Skin of body (tissue), 2 donors: Measurements from ENCODE around the gene MGAT4B. TPM values are rescaled to one million over a fixed set of nuclear protein-coding genes. Genes with fewer than 3 reads are reported as not detected.

Experiments
- DNase-seq: peaks from one replicate; lab custom pipeline; 2025; lab: John Stamatoyannopoulos, UW
- total RNA-seq: library from RNA; depleted of rRNA; stranded (reverse); fragments of >200 nt; gene quantifications from one replicate; pipeline ENCODE4 v1.2.3, GENCODE V29; 2014

MGAT4B gene
- total RNA-seq, 1 donor from 2014 or later = 44.9 TPM

DNA sequence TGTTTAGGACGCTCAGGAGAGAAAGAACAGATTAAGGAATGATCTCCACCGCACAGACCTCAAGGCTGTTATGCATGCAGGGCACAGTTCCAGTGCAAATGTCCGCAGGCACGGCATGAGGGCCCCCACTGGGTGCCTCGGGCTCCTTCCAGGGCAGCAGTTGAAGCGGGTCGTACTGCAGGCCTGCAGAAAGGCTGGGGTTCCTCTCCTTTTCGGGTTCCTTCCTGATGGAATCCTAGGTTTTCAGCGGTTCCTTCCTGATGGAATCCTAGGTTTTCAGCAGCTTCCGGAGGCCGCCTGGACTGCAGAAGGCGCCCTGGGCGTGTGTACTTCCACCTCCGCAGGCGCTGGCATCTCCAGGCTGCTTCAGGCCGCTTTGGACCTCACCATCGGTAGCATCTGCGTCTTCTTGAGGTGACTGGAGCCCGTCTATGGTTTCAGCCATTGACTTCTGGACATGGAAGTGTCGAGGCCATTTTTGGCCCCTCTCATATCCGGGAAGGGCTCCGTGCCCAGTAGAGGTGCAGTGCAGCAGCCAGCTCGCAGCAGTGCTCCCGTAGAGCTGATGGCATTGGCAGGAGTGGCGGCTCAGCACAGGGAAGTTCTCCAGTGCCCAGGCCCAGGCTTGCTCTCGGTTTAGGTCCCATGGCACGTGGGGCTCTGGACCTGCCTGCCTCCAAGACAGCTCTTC is 5.6 kb upstream of the MGAT4B start:
- DNase-seq = no peak

DNA sequence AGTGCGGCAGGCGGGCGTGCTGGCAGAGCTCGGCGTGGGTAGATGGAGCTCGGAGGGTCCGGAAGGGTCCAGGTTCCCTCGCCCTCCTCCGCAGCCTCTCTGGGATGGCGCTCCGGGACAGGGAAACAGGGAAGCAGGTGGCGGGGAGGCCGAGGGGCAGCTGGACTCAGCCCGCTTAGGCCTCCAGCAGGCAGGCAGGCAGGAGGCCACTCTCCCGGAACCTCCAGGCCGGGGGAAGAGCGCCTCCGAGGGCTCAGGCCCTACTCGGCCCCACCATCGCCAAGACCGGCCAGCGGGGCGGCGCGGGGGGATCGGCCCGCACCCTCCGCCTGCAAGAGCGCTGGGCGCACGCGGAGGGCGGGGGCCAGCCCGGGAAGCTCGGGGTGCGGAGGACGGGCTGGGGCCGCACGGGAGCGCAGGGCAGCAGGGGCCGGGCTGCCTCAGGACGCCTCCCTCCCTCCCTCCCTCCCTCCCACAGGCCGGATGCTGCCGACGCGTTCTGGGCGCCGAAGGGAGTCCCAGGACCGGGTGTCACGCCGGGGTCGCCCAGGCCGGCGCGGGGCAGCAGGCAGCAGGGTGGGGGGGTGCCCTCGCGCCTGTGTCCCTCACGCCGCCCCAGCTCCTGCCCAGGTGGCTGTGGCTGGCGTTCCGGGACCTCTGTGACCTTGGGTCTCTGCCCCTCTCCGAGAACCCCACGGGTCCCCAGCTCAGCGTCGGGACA is 977 bp downstream of the MGAT4B start:
- DNase-seq = no peak

DNA sequence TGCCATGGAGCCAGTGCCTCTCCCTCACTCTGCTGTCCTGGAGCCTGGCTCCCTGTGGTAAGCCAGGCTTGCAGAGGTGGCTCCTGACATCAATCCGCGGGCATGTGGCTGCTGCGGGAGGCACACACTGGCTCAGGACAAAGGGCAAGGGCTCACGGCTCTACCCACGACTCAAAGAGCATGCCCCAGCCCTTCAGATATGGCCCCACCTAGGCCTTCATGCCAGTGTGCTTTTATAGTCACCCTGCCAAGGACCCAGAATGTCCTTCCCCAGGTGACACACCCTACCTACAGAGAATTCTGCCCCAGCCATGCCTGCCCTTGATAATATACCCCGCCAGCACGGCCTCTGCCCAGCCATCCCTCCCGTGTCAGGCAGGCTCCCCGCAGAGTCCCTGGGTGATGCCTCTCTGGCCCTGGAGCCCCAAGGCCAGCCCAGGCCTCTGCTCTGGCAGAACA is 1.6 kb downstream of the MGAT4B start:
- no peak for DNase-seq

DNA sequence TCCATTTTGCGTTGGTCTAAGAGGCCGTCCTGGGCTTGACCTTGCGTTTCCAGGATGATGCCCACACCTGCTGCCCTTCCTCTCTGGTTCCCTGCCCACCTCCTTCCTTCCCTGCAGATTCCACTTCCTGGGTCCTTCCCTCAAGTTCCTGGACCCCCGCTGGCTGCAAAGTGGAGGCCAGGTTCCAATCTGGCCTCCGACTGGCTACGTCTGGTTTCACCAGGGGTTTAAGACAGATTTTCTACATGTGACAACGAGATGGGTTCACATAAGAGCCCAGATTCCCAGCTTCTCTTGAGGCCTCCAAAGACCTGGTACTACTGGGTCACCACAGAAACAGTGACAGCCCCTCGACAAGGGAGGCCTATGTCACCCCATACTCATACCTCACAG is 2.1 kb downstream of the MGAT4B start:
- DNase-seq = no peak

DNA sequence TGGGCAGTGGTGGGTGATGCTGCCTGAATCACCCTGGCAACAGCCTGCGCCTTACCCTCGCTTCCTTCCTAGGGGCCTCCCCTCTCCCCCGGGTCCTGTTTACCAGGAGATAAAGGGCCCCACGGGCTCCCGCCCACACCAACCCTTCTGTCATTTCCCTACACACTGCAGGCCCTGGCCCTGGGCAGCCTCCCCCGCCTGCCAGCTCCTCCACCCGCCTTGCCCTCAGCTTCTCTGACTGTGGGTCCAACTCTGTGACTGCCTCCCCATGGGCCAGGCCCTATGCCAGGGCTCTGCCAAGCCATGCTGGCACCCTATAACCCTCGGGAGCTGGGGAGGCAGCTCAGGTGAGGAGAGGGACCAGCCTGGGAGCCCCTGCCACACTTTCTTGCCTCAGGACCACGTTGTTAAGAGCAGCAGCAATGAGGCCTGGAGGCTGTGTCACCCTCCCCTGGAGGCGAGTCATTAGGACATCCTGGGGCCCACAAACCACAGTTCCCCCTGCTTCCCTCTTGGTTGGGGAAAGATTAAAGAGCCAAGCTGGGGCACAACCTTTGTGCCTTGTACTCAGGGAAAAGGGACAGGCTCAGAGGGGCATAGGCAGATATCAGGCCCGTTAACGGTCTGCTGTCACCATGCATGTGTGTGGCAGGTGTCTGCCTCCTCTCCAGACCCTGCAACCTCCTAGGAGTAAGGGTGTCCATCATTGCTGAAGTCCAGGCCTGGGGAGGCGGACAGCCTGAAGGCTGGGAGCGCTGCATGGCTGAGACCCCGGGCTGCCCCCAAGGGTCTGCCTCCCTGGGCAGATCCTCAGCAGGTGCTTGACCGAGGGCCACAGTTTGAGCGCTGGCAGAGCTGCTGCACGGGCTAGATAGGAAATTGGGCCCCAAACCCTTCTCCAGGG is 2.8 kb downstream of the MGAT4B start:
- no peak for DNase-seq

DNA sequence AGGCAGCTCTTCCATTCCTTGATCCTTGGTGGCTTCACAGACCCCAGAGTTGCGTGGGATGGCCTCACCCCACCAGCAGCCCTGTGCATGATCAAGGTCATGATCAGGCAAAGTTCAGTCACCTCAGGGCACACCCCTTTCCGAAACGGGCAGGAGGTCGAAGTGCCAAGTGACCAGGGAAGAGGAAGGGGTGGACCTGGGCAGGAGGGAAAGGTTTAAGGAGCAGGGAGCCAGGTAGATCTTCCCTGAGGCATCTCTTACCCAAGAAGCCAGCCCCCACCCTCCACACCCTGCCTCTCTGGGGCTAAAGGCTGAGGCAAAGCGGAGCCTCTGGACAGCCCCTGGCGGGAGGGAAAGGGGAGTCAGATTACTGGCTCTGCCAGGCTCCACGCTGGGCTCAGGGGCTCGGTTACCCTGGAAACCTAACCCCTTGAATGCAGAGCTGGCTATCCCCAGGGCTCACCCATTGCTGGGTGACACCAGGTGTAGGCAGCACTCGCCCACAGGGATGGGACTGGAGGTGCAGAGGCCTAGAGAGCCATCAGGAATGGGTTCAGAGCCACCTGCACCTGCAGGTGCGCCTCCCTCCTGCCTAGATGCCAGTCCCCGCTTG is 3.6 kb downstream of the MGAT4B start:
- DNase-seq = no peak

DNA sequence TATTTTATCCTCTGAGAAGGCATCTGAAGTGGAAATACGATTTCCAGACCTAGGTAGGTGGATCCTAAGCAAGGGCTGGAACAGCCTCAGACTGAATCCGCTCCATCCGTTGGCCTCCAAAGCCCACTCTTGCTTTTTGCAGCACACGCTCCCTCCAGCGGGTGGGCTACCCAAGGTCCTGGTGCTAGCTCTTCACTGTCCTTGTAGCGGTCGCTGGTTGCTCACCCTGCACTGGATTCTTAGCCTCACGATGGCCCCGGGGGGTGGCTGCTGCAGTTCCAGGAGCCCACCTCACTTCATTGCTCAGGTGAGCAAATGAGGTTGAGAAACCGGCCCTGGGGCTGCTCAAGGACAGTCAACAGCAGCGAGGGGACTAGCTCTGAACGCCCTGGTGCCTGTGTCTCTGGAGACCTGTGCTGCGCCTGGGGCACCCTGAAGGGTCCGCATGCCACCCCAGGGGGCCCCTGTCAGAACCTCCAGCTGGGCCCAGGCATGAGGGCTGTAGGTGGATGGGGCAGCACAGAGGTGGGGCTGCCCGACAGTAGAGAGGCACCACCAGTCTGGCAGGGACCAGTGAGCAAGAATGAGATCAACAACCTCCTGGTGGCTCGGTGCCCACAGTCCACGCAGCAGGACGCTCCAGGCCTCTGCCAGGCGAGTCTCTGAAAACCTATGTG is 4.3 kb downstream of the MGAT4B start:
- no peak for DNase-seq

DNA sequence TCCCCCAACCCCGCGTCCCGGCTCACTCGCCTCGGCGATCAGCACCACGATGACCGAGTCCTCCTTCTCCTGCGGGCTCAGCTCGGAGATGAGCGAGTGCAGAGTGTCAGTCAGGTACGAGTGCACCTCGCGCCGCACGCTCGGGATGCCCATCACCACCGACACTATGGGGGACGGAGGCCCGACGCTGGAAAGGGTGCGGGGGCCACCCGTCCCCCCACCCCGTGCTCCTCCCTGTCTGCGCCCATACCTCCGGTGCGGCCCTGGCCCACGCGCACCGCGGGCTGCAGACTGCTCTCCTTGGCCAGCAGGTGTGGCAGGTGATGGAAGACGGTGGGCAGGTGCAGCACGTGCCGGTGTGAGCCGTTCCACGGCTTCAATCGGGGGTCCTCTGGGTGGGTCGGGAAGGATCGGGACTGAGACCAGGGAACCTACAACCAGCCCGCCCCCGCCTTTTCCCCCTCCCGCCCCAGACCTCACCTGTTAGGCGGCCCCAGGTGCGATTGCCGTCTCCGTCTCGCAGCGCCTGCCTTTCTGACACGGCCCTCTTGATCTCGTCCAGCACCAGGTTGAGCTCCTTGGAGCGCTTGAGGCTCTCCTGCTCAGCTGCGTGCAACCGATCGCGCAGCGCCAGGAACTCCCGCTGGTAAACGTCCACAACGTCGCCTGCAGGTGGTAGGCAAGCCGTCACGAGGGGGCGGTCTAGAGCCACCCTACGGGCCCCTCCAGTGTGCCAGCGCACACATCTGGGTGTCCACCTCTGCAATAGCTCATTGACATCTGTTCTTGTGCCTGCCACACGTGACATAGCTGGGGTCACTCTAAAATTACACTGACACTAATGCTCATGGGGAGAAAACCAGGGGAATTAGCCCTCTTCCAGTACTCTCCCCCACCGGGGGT is 5.1 kb downstream of the MGAT4B start:
- no peak for DNase-seq

DNA sequence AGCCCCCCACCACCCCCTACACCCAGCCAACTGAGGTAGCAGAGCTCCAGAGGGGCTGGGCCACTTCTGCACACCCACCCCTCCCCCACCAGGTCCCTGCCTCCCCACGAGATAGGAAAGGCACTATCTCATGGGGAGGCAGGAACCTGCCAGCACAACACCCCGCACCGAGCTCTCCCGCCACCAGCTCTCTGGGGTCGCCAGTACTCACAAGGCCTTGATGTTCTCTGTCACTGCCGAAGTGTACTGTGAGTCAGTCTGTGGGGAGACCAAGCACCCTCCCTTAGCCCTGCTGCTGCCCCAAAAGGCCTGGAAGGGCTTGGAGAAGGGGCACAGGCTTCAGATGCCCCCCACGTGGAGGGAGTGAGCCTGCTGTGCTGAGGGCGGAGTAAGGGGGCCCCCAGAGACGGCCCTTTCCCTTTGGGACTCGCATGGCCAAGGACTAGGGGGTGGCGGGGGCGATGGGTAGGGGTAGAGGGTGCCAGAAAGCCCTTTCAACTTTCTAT is 5.9 kb downstream of the MGAT4B start:
- DNase-seq = no peak

DNA sequence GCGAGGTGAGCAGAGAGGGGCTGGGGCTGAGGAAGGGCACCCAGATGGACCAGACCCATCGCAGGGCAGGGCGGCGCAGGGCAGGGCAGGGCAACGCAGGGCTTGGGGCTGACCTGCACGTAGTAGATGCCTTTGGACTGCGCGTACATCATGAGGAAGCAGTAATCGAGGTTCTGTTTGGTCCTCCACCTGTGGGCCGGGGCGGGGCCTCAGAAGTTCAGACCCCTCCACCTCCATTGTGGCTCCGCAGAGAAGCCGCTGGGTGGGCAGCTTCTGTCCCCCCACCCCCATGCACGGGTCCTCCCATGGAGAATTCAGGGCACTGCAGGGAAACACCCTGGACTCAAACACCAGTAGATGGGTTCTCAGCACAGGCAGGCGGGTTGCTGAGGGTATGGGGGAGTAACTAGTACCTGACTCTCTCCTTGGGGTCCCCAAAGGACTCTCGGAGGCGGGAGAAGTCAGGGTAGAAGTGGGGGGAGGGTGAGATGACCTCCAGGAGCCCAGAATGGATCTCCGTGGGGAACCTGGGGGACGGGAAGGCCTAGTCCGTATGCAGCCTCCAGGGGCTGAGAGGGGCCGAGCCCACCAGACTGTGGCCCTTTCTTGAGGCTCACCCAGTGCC is 6.5 kb downstream of the MGAT4B start:
- DNase-seq = no peak

DNA sequence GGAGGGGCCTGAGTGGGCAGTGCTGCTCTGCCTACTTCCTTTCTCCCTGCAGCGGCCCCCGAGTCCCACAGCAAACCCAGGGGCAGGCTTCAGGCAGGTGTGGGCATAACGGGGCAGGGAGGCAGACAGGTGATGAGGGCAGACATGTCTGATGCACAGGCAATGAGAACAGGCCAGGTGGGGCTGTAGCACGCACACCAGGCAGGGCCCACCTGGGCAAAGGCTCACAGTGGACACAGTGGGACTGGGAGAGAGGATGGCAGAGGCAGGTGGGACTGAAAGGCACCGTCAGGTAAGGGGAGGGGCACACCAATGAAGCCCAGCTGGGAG is 7.1 kb downstream of the MGAT4B start:
- DNase-seq = no peak

DNA sequence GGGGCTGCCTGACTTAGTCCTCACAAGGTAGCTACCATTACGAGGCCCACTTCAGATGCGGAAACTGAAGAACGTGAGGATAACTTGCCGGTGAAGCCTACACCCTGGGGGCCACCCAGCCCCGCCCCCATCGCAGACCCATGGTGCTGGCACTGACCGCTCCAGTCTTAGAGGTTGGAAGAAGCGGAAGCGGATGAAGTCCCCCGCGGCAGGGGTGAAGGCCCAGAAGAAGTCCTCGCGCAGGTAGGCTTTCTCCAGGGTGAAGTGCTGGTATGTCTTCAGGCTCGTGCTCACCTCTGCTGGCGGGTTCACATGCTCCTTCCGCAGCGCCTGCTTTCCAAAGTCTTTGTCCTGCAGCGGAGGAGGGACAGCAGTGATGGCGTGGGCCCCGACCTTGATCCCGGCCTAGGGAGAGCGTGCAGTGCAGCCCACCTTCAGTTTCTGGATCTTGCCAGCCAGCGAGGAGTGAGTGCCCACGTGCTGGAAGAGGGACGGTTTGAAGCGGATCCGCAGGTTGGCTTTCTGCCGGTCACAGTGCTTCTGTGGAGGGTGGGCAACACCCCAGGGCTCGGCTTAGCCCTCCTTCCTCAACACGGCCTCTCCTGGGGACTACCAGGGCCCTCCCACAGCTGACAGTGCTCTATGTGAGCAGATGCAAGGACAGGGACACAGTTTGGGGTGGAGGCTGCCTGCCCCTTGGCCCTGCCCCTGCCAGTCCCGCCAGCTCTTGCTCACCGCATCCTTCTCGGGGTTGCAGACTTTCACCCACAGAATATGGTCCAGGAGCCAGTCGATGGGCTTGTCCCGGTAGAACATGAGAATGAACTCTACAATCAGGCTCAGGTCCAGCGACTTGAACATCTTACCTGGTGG is 7.7 kb downstream of the MGAT4B start:
- DNase-seq = no peak

DNA sequence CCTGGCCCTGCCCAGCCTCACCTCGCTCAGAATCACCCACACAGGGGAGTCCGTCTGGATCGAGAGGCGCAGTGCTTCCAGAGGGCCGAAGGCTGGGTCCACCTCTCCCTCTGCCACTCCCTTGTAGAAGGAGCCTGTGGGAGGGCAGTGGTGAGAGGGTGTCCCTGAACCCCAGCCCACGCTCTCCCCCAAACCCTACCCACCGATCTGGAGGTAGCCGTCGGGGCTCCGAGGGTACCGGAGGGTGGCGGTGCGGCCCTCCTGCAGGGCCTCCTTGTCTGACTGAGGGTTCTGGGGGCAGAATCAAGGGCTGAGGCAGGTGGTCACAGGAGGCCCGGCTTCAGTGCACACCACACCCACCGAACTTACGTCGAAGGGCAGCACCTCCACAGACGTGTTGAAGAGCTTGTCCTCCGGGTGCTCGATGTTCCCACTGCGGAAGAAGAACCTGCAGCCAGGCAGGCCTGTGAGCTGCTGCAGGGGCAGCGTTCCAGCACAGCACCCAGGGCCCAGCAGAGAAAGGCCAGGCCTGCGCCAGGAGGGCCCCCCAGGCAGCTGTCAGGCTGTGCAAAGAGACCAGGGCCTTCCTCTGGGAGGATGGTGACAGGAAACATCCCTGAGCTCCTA is 8.4 kb downstream of the MGAT4B start:
- no peak for DNase-seq

DNA sequence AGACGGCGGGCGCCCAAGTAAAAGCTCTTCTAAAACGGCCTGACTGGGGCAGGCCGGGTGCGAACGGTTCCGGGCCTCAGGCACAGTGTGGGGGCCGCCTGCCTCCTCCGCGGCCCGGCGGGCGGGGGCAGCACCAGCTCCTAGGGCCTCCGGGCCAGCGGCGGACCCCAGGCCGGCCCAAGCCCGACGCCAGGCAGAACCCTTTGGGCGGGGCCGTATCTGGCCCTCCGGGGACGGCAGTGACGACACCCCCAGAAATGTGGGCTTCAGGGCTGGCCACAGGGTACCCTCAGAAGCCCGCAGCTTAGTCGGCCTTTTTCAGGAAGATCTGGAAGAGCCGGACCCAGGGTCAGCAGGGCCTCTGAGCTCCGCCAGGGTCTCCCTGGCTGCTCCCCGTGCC is 8.9 kb downstream of the MGAT4B start:
- DNase-seq = no peak

DNA sequence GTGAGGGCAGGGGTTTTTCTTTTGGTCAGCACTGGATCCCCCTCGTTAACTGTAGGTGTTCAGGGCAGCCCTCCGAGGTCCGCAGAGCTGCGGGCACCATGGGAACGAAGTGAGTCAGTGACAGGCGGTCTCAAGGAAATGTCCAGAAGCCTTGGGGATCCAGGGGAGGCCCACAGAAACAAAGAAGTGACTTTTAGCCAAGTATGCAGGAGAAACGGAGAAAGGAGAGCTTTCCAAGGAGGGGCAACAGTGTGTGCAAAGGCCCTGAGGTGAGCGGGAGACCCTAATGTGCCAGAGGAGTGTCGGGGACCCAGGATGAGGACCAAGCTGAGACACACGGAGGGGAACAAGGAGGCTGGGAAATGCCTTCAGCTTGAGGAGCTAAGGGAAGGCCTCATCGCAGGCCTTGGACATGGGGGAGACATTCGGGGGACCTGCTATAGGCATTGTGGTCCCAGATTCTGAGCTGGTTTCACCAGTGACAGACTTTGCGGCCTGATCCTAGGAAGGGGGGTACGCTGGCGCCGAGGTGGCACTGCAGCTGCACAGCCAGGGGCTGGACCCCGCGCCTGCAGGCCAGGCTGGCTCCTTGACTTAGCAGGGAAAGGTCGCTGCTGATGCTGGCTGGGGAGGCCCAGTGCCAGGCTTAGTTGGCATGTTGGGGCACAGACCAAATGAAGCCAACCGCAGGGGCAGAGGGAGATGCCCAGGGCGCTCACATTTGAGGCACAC is 9.6 kb downstream of the MGAT4B start:
- no peak for DNase-seq

DNA sequence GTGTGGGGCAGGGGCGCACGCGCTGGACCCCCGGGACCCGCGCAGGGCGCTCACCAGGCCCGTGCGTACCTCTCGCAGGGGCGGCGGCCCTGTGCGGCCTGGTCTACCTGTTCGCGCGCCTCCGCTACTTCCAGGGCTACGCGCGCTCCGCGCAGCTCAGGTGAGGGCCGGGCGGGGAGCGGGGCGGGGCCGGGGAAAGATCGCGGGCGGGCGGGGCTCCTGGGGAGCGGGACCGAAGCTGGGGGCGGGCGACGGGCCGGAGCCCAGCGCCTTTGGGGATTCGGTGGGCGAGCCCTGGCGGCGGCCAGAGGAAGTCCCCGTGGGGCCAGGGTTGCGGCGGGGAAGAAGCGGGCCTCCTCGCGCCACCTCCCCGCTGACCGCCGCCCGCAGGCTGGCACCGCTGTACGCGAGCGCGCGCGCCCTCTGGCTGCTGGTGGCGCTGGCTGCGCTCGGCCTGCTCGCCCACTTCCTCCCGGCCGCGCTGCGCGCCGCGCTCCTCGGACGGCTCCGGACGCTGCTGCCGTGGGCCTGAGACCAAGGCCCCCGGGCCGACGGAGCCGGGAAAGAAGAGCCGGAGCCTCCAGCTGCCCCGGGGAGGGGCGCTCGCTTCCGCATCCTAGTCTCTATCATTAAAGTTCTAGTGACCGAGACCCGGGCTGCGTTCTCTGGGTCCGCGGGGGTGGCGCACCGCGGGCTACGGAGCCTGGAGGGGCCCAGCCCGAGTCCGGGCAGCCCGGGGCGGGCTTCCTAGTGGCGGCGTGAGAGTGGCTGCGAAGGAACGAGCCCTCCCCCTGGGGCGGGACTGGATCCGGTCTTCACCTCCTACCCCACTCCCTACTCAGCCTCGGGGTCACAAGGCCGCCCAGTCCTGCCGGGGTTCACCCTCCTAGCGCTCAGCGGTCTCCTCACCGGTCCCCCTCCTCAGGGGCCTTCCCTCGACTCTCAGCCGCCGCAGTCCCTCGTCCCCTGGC is 10.5 kb downstream of the MGAT4B start:
- DNase-seq = peak; percentile 56
